ENCODE data around the gene CACNA1B. TPM values are rescaled to one million over a fixed set of nuclear protein-coding genes. Genes with fewer than 3 reads are reported as not detected.

CACNA1B gene
- total RNA-seq, 1 experiment from 2014 or later, result 7.8 TPM

DNA sequence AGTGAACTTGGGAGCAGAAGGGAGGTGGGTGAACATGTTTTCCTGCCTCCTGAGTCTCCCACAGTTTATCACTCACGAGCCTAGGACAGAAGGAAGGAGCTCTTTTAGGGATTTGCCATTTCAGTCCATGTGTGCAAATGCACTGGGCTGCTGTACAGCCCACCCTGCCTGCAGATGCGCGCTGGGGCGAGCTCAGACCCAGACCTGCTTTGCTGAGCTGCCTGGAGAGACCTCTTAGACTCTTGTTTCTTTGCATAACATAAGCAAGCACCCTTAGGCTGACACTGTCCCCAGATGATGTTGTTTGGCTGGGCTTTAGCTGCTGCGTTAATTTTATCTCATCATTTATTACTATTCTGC lies 199.0 kb downstream of the CACNA1B start:
- WGBS (ENCODE audit: extremely low coverage, insufficient read length, low lambda C conversion rate), result no CpG with 5 or more reads among the region's 5 CpGs
- no peak overlapping the region for H3K4me3 Mint-ChIP-seq

More for the DNA sequence above, 199.0 kb downstream of the CACNA1B start:
- H4K5ac ChIP-seq (ENCODE audit: insufficient read length, low read depth, low read length), result no peak overlapping the region
- no peaks in the 10 kb centered on the region for H3K79me1 ChIP-seq (ENCODE audit: insufficient read depth, low read depth, low read length, poor library complexity, severe bottlenecking)
- no peak overlapping the region for H4K91ac ChIP-seq (ENCODE audit: insufficient read length, low read depth, low read length)
- H3K9ac ChIP-seq (ENCODE audit: extremely low read depth, insufficient read length, low read length), result no peak overlapping the region
- H3K23ac ChIP-seq (ENCODE audit: insufficient read length, low read depth, low read length), result no peak overlapping the region
- H3K27me3 ChIP-seq (ENCODE audit: insufficient read depth, low read length), result no peaks in the 10 kb centered on the region
- no peak for DNase-seq
- no peak overlapping the region for H2AFZ ChIP-seq (ENCODE audit: low read length)
- no peaks in the 10 kb centered on the region for H3K9me3 ChIP-seq (ENCODE audit: control insufficient read depth, low read depth, low read length)
- H2BK120ac ChIP-seq (ENCODE audit: low read depth, low read length, poor library complexity, severe bottlenecking), result no peak overlapping the region
- H2BK20ac ChIP-seq (ENCODE audit: low read depth, low read length, poor library complexity, severe bottlenecking), result no peak overlapping the region
- no peaks in the 10 kb centered on the region for H3K4me1 ChIP-seq (ENCODE audit: insufficient read depth, low read length)
- H4K20me1 ChIP-seq (ENCODE audit: control insufficient read depth, insufficient read depth, insufficient read length), result no peaks in the 10 kb centered on the region
- H2AK5ac ChIP-seq (ENCODE audit: insufficient read length, low read length), result no peak overlapping the region
- no peak overlapping the region for H3K27ac ChIP-seq (ENCODE audit: insufficient read length, low read depth, low read length)
- no peak overlapping the region for H2BK12ac ChIP-seq (ENCODE audit: insufficient read length, low read depth, low read length)
- H3K18ac ChIP-seq (ENCODE audit: insufficient read length, low read depth, low read length), result no peak overlapping the region
- H2BK5ac ChIP-seq (ENCODE audit: insufficient read length, low read length), result no peak overlapping the region
- no peak overlapping the region for H3K4me2 ChIP-seq (ENCODE audit: insufficient read depth, insufficient read length, low read length)
- H3K79me2 ChIP-seq (ENCODE audit: insufficient read depth, low read length), result no peaks in the 10 kb centered on the region
- no peaks in the 10 kb centered on the region for H3K23me2 ChIP-seq (ENCODE audit: insufficient read length, low read depth, low read length, poor library complexity, severe bottlenecking)
- H2BK15ac ChIP-seq (ENCODE audit: low read depth, low read length), result no peak overlapping the region
- H3K56ac ChIP-seq (ENCODE audit: insufficient read length, low read depth, low read length), result no peak overlapping the region
- Mint-ChIP-seq H3K36me3 (ENCODE audit: insufficient read depth in 1 of 3, low read depth in 3 of 3) (peaks cover 28 to 44% (median 31%) of the 10 kb centered on the region in 3 experiments), H3K27me3 (ENCODE audit: low read depth) (peaks cover 3% of the 10 kb centered on the region; the same call in 1 of the 2 replicates), H3K4me1 (peaks cover 15 to 17% of the 10 kb centered on the region in 2 experiments), H3K27ac (no peak overlapping the region), H3K9me3 (peaks cover 0 to 23% of the 10 kb centered on the region in 2 experiments; a peak in 3 of 5 replicates)
- no peak for TF ChIP-seq CTCF (conservative IDR thresholded peaks at IDR 0.05)
- H3K4ac ChIP-seq (ENCODE audit: low read depth, low read length), result no peak overlapping the region
- H3K14ac ChIP-seq (ENCODE audit: insufficient read depth, low read length), result no peak overlapping the region
- no peak overlapping the region for H4K8ac ChIP-seq (replicated peaks; ENCODE audit: insufficient read length, low read depth, low read length)
- no peak overlapping the region for H3T11ph ChIP-seq (ENCODE audit: low read length)
